Psoas muscle (tissue), 8 donors: ENCODE data around the gene MAP1LC3B. TPM values are rescaled to one million over a fixed set of nuclear protein-coding genes. Genes with fewer than 3 reads are reported as not detected.

Experiments used
- ATAC-seq, 4 donors: fragments of 200-7000 bp; cut with Tn5 transposase; one replicate each; pipeline ENCODE4 v1.9.1; 2020; ENCODE audit warnings: moderate library complexity in 3 of 4, mild to moderate bottlenecking in 2 of 4
- DNase-seq, 2 donors: peaks; one replicate each; pipeline ENCODE4 v3.0.0-alpha.2; 2020
- H3K27ac ChIP-seq: fragments of 200-600 bp; one replicate; pipeline ENCODE4 v1.8.0; 2022
- H3K27me3 ChIP-seq, 3 donors: fragments of 200-600 bp in 1 of 3; one replicate each; pipeline versions ENCODE4 v1.6.1 to v1.8.0; 2013 to 2022; ENCODE audit warnings: low read length in 2 of 3, mild to moderate bottlenecking in 2 of 3, moderate library complexity in 1 of 3; ENCODE audit not compliant: insufficient read depth in 3 of 3
- H3K36me3 ChIP-seq, 2 donors: fragments of 200-600 bp in 1 of 2; one replicate each; pipeline versions ENCODE4 v1.6.1 to v1.8.0; 2013 to 2022; ENCODE audit warnings: low read depth in 1 of 2, mild to moderate bottlenecking in 1 of 2, moderate library complexity in 1 of 2; ENCODE audit not compliant: insufficient read depth in 1 of 2
- H3K4me1 ChIP-seq: fragments of 200-600 bp; one replicate; pipeline ENCODE4 v1.8.0; 2022
- H3K4me3 ChIP-seq: fragments of 200-600 bp; one replicate; pipeline ENCODE4 v1.8.0; 2022; ENCODE audit warnings: mild to moderate bottlenecking
- H3K9me3 ChIP-seq: fragments of 200-600 bp; one replicate; pipeline ENCODE4 v1.8.0; 2022
- WGBS, 3 donors: extraction: QIAGEN DNeasy Blood & Tissue Kit; methylation state at CpG; one replicate each; pipeline versions ENCODE4 v1.1.6 to v1.1.7; 2013; 5-methylcytosine and 5-hydroxymethylcytosine counted together
- intact Hi-C, 2 donors: fragments of 100-400 bp; cut with DNase I; formaldehyde crosslinking; loops; one replicate each; pipeline versions ENCODE4 v1.11.0 to v1.14.2; 2022
- polyA plus RNA-seq, 3 donors: library from polyadenylated mRNA; stranded (reverse); fragments of 200-250 nt; gene quantifications; one replicate each; pipeline ENCODE4 v1.2.3, GENCODE V29; 2013
- total RNA-seq, 4 donors: library from RNA; stranded (reverse); fragmentation: NEBNext Ultra II Directional in 2 of 4; extraction: Animal tissue kit (Norgen Biotek cat#: 25700) in 2 of 4; gene quantifications; one replicate each; pipeline versions ENCODE4 v1.2.1 to v1.2.4, GENCODE V29; 2021 to 2023
- TF ChIP-seq, protein P1 (sequence below): fragments of 200-600 bp; IDR thresholded peaks from one replicate; pipeline ENCODE4 v1.8.0; 2022; ENCODE audit warnings: antibody characterized with exemption
- donor health status: healthy with polysubstance abuse.
- donor health status: DM: no; HTN: no; CAD: no; lungs with moderate emphysema.
- donor health status: Bipolar disorder and iron deficiency.
- donor health status: healthy.
- donor health status: DM: yes; HTN: yes; CAD: no.
- donor health status: DM: no; HTN: no; CAD: no.
- donor health status: DM: no; HTN: no; CAD: no.
- donor health status: DM: yes; HTN: yes; CAD: no.

MAP1LC3B gene
- total and polyA plus RNA-seq, 7 donors = 114 to 189 (median 158) TPM

- TF ChIP-seq, protein P1, sequence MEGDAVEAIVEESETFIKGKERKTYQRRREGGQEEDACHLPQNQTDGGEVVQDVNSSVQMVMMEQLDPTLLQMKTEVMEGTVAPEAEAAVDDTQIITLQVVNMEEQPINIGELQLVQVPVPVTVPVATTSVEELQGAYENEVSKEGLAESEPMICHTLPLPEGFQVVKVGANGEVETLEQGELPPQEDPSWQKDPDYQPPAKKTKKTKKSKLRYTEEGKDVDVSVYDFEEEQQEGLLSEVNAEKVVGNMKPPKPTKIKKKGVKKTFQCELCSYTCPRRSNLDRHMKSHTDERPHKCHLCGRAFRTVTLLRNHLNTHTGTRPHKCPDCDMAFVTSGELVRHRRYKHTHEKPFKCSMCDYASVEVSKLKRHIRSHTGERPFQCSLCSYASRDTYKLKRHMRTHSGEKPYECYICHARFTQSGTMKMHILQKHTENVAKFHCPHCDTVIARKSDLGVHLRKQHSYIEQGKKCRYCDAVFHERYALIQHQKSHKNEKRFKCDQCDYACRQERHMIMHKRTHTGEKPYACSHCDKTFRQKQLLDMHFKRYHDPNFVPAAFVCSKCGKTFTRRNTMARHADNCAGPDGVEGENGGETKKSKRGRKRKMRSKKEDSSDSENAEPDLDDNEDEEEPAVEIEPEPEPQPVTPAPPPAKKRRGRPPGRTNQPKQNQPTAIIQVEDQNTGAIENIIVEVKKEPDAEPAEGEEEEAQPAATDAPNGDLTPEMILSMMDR = no peak
- Histone ChIP-seq H3K27me3 (no peaks in the 10 kb centered on the region), H3K27ac (no peak overlapping the region), H3K4me1 (peaks cover 71% of the 10 kb centered on the region), H3K36me3 (peaks cover 0 to 7% of the 10 kb centered on the region in 2 donors), H3K9me3 (no peaks in the 10 kb centered on the region), H3K4me3 (no peak overlapping the region)
- peak in 1 of 2 donors; percentile 28 for DNase-seq
- intact Hi-C loops = no loop called here
- WGBS, 3 donors = 81 to 87% (median 82%) methylated on average over 9 of the region's 9 CpGs
- no peak for ATAC-seq
These were observed 24.6 kb upstream of the MAP1LC3B start for GRCh38 chr16:87367529-87367928.

GRCh38 chr16:87368029-87368770, 23.9 kb upstream of the MAP1LC3B start:
- DNase-seq (peak in 1 of 2 donors; percentile 8), ATAC-seq (no peak)
- TF ChIP-seq, protein P1 = no peak
- Histone ChIP-seq H3K27ac (peak overlapping the region; percentile 81), H3K27me3 (no peaks in the 10 kb centered on the region), H3K4me1 (peaks cover 65% of the 10 kb centered on the region), H3K36me3 (peaks cover 0 to 7% of the 10 kb centered on the region in 2 donors), H3K4me3 (no peak overlapping the region), H3K9me3 (no peaks in the 10 kb centered on the region)
- 33 to 42% (median 35%) methylated on average over 5 of the region's 5 CpGs for WGBS, 3 donors
- intact Hi-C loops = no loop called here

DNA sequence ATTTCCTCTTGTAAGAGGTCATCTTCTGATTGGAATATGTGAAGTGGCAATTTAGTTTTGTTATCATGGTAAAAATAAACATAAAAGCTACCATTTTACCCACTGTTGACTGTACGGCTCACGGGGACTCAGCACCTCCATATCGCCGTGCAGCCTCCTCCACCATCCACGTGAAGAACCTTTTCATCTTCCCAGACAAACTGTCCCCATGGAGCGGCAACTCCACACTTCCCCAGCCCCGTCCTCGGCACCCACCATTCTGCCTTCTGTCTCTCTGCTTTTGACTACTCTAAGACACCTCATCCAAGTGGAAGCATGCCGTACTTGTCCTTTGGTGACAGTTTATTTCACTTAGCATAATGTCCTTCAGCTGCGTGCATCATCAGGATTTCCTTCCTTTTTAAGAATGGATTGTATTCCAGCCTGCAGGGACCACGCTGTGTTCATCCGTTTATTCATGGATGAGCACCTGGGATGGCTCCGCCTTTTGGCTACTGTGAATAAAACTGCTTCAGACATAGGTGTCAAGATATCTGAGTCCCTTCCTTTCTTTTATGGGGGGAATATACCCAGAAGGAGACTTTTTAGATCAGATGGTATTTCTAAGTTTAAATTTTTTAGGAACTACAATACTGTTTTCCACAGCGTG, 22.9 kb upstream of the MAP1LC3B start:
- no peaks in the 10 kb centered on the region for H3K9me3 ChIP-seq
- H3K27ac ChIP-seq = peak overlapping the region; percentile 81
- ATAC-seq (no peak), DNase-seq (peak in 1 of 2 donors; percentile 19)
- WGBS, 3 donors = 75 to 80% (median 80%) methylated on average over 14 of the region's 14 CpGs
- no peaks in the 10 kb centered on the region for H3K27me3 ChIP-seq
- TF ChIP-seq, protein P1 = no peak
- H3K36me3 ChIP-seq = peaks cover 0 to 7% of the 10 kb centered on the region in 2 donors
- no peak overlapping the region for H3K4me3 ChIP-seq
- H3K4me1 ChIP-seq = peaks cover 54% of the 10 kb centered on the region
- intact Hi-C loops = no loop called here

DNA sequence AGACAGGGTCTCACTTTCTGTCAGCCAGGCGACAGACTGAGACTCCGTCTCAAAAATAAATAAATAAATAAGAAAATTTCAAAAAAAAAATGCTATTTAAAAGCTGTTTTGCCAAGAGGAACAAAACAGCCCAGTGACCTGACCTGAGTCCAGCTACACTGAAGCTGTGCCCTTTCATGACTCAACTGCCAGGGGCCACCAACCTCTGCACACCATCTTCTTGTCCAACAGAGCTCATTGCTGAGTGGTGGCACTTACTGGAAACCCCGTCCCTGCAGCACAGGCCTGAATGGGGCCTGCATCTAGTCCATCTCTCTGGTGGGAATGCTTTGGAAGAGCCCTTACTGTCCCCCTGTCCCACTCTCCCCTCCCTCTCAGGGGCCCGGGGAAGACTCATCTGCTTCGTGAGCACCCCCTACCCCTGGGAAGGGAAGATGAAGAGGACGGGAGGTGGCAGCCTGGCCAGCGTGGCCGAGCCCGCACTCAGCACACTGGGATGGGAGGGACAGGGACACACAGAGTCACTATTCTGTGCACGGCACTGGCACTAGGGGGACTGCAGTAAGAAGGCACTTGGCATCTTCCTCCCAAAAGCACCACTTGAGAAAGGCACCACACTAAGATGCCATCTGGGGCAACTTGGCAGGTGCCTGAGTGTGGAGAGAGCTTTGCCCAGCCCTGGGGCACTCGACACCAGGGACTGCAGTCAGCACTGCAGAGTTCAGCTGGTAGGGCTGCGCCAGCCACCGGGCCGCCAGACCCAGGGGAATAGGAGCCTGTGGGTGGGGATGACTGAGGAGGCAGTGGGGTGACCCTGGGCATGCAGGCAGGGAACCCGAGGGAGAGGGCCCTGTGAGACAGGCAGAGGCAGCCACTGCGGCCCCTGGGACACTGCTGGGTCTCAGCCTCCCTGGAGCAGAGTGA, 22.1 kb upstream of the MAP1LC3B start:
- no peak overlapping the region for H3K4me3 ChIP-seq
- TF ChIP-seq, protein P1 = no peak
- H3K36me3 ChIP-seq = peaks cover 0 to 7% of the 10 kb centered on the region in 2 donors
- ATAC-seq (peak; percentile 77 to 88 (median 83)), DNase-seq (peak in 1 of 2 donors; percentile 80)
- 40 to 58% (median 41%) methylated on average over 16 of the region's 16 CpGs for WGBS, 3 donors
- intact Hi-C loops = loop anchor here in 1 of 2 donors (5.0 kb wide), 1 partner anchor 43 kb away; no protein-coding TSS in a partner anchor
- H3K9me3 ChIP-seq = no peaks in the 10 kb centered on the region
- H3K27me3 ChIP-seq = no peaks in the 10 kb centered on the region
- peak overlapping the region; percentile 81 for H3K27ac ChIP-seq
- peaks cover 50% of the 10 kb centered on the region for H3K4me1 ChIP-seq
